Stomach (tissue), 4 donors: ENCODE measurements around the gene PCDHGA1.

Experiments used
- CTCF ChIP-seq, 7 experiments: fragments of 450-650 bp in 4 of 7; fragments of 200-600 bp in 3 of 7; sonication (generic) in 3 of 7; IDR thresholded peaks; one replicate each; pipeline ENCODE4 v1.5.1; 2016 to 2019; ENCODE audit warnings: antibody characterized with exemption in 7 of 7, control low read depth in 2 of 7, mild to moderate bottlenecking in 1 of 7
- EP300 ChIP-seq: sonication (generic); formaldehyde crosslinking; IDR thresholded peaks from one replicate; pipeline ENCODE4 v1.6.1; 2017; ENCODE audit warnings: antibody characterized with exemption
- POLR2A ChIP-seq, 4 donors: fragments of 450-650 bp; IDR thresholded peaks; one replicate each; pipeline ENCODE4 v1.6.1; 2016; ENCODE audit warnings: antibody characterized with exemption in 4 of 4, control low read depth in 2 of 4, mild to moderate bottlenecking in 1 of 4, moderate library complexity in 1 of 4

GRCh38 chr5:141431286-141431685, 101.0 kb downstream of the PCDHGA1 start:
- TF ChIP-seq EP300 (no peak), POLR2A (IDR thresholded peaks at IDR 0.05) (no peak), CTCF (IDR thresholded peaks at IDR 0.05) (no peak)
